ENCODE results near the gene ESR1. TPM values are rescaled to one million over a fixed set of nuclear protein-coding genes. Genes with fewer than 3 reads are reported as not detected.

ESR1 gene
- total RNA-seq, 3 donors from 2014 or later: 2.2 to 74.5 (median 67.5) TPM

DNA sequence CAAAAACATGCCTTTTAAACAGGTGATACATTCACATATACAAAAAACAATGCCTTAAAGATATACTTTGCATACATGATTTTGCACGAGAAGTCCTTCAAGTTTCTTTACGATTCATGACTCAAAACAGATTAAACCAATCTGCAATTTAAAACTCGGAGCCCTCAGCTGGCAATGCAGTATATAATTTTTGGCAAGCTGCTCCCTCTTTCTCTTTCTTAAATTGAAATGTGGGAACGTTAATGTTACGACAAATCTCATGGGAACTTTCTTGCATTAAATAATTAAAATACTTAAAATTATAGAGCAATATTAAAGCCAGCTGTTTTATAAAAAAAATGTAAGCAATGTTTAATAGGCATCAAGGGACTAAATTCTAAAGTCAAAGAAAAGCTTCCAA, 334.6 kb downstream of the ESR1 start:
- H3K36me3 ChIP-seq: peaks cover 3% of the 10 kb centered on the region
- intact Hi-C loops (cut with DNase I; ENCODE audit: low total_unique reads): no loop called here
- no peaks in the 10 kb centered on the region for H3K4me1 ChIP-seq
- TF ChIP-seq POLR2AphosphoS5 (IDR thresholded peaks at IDR 0.05) (no peak), POLR2A (IDR thresholded peaks at IDR 0.05) (no peak), CTCF (IDR thresholded peaks at IDR 0.05) (no peak)
- no peaks in the 10 kb centered on the region for H3K9me3 ChIP-seq
- H3K4me3 ChIP-seq: no peak overlapping the region
- DNase-seq (ENCODE audit: low spot score in 2 of 2): no peak
- no peaks in the 10 kb centered on the region for H3K27me3 ChIP-seq
- no peak overlapping the region for H3K27ac ChIP-seq

DNA sequence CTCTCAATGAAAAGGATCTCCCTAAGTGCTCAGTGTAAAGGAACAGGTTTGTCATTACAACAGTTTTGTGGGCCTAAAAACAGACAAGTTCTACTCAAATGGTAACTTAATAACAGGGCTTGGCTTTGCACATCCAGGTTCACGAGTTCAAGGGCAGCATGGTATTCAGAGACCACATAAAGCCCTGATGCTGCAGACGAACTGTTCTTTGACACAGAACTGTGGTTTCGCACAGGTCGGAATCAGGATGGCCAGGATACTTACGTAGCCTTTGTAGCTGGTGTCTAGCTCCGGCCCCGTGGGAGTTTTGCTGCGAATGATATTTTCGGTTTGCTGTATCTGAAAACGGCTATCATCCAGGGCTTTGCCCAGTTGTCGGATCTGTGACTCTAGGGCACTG, 335.9 kb downstream of the ESR1 start:
- intact Hi-C loops (cut with DNase I; ENCODE audit: low total_unique reads): no loop called here
- H3K36me3 ChIP-seq: peaks cover 9% of the 10 kb centered on the region

GRCh38 chr6:152146385-152146784, 338.9 kb downstream of the ESR1 start:
- intact Hi-C loops (cut with DNase I; ENCODE audit: low total_unique reads): no loop called here
- DNase-seq (ENCODE audit: low spot score in 2 of 2): no peak
- TF ChIP-seq CTCF (IDR thresholded peaks at IDR 0.05) (no peak), POLR2A (IDR thresholded peaks at IDR 0.05) (no peak), POLR2AphosphoS5 (IDR thresholded peaks at IDR 0.05) (no peak)

More for the DNA sequence above, 335.9 kb downstream of the ESR1 start:
- H3K4me3 ChIP-seq: no peak overlapping the region
- no peaks in the 10 kb centered on the region for H3K27me3 ChIP-seq
- TF ChIP-seq POLR2A (IDR thresholded peaks at IDR 0.05) (no peak), POLR2AphosphoS5 (IDR thresholded peaks at IDR 0.05) (no peak)
- H3K27ac ChIP-seq: no peak overlapping the region
- H3K4me1 ChIP-seq: no peaks in the 10 kb centered on the region
- no peaks in the 10 kb centered on the region for H3K9me3 ChIP-seq
- DNase-seq (ENCODE audit: low spot score in 2 of 2): no peak

DNA sequence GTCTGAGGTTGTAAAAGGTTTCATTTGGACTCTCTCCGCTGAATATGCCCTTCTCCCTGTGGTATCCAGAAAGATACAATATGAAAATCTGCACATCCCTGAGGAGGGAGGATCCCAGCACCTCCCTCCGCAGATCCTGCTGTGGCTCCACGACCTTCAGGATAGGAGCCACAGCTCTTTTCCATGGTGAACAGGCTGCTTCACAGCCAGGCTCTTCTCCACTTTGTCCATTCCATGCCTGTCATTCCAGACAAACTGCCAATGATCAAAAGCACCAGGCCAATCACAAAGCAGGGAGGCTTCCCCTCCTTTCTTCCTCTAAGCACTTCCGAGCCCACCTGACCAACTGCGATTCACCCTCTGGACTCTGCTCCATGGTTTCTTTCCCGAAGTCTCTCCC, 339.8 kb downstream of the ESR1 start:
- Histone ChIP-seq H3K27ac (no peak overlapping the region), H3K36me3 (peaks cover 9% of the 10 kb centered on the region), H3K9me3 (no peaks in the 10 kb centered on the region), H3K27me3 (no peaks in the 10 kb centered on the region), H3K4me1 (no peaks in the 10 kb centered on the region), H3K4me3 (no peak overlapping the region)
- no peak for DNase-seq (ENCODE audit: low spot score in 2 of 2)
- intact Hi-C loops (cut with DNase I; ENCODE audit: low total_unique reads): no loop called here
- TF ChIP-seq POLR2AphosphoS5 (IDR thresholded peaks at IDR 0.05) (no peak), POLR2A (IDR thresholded peaks at IDR 0.05) (no peak), CTCF (IDR thresholded peaks at IDR 0.05) (no peak)

More at GRCh38 chr6:152146385-152146784, 338.9 kb downstream of the ESR1 start:
- Histone ChIP-seq H3K27me3 (no peaks in the 10 kb centered on the region), H3K9me3 (no peaks in the 10 kb centered on the region), H3K4me1 (no peaks in the 10 kb centered on the region), H3K27ac (no peak overlapping the region), H3K4me3 (no peak overlapping the region), H3K36me3 (peaks cover 9% of the 10 kb centered on the region)

- DNase-seq (ENCODE audit: low spot score in 2 of 2): no peak
- peaks cover 9% of the 10 kb centered on the region for H3K36me3 ChIP-seq
- intact Hi-C loops (cut with DNase I; ENCODE audit: low total_unique reads): no loop called here
- H3K9me3 ChIP-seq: no peaks in the 10 kb centered on the region
- H3K4me1 ChIP-seq: no peaks in the 10 kb centered on the region
- no peak overlapping the region for H3K27ac ChIP-seq
- no peak overlapping the region for H3K4me3 ChIP-seq
- no peak for TF ChIP-seq CTCF (IDR thresholded peaks at IDR 0.05)
- TF ChIP-seq POLR2A (IDR thresholded peaks at IDR 0.05): no peak
- no peak for TF ChIP-seq POLR2AphosphoS5 (IDR thresholded peaks at IDR 0.05)
- no peaks in the 10 kb centered on the region for H3K27me3 ChIP-seq
Observed at GRCh38 chr6:152148412-152148811, 340.9 kb downstream of the ESR1 start.

- Histone ChIP-seq H3K36me3 (peaks cover 9% of the 10 kb centered on the region), H3K27me3 (no peaks in the 10 kb centered on the region), H3K27ac (no peak overlapping the region), H3K9me3 (no peaks in the 10 kb centered on the region), H3K4me1 (no peaks in the 10 kb centered on the region), H3K4me3 (no peak overlapping the region)
- DNase-seq (ENCODE audit: low spot score in 2 of 2): no peak
- TF ChIP-seq CTCF (IDR thresholded peaks at IDR 0.05) (no peak), POLR2AphosphoS5 (IDR thresholded peaks at IDR 0.05) (no peak), POLR2A (IDR thresholded peaks at IDR 0.05) (no peak)
- intact Hi-C loops (cut with DNase I; ENCODE audit: low total_unique reads): no loop called here
Observed at GRCh38 chr6:152150196-152150595, 342.7 kb downstream of the ESR1 start.

All from breast epithelium (tissue), 4 donors.